Calu3 (cell line): Measurements from ENCODE around the gene BRSK2. TPM values are rescaled to one million over a fixed set of nuclear protein-coding genes. Genes with fewer than 3 reads are reported as not detected.

Experiments used
- total RNA-seq: library from RNA; stranded (reverse); gene quantifications from 2 replicates; pipeline ENCODE4 v1.2.3, GENCODE V29; 2022

Gene BRSK2
- total RNA-seq, 1 experiment from 2014 or later = 2.6 TPM

Other genes with a start within 250 kb of the BRSK2 start
- 51.2 and 145 TPM in 2 replicates for gene MUC5AC, start 232.0 kb upstream of the BRSK2 start, total RNA-seq
- gene MUC5B, start 166.9 kb upstream of the BRSK2 start, total RNA-seq = 3.4 and 10.5 TPM in 2 replicates
- 53.4 and 64.9 TPM in 2 replicates for gene TOLLIP, start 80.3 kb upstream of the BRSK2 start, total RNA-seq
- 28.6 and 29.8 TPM in 2 replicates for gene MOB2, start 96.8 kb downstream of the BRSK2 start, total RNA-seq
- gene DUSP8, start 182.3 kb downstream of the BRSK2 start, total RNA-seq = 12.1 and 14.0 TPM in 2 replicates
- gene KRTAP5-1, start 195.3 kb downstream of the BRSK2 start, total RNA-seq = not detected in 2 replicates
- not detected in 2 replicates for gene KRTAP5-2, start 208.4 kb downstream of the BRSK2 start, total RNA-seq
- gene KRTAP5-3, start 218.5 kb downstream of the BRSK2 start, total RNA-seq = not detected in 2 replicates
- gene KRTAP5-4, start 232.2 kb downstream of the BRSK2 start, total RNA-seq = not detected in 2 replicates
- gene KRTAP5-5, start 239.8 kb downstream of the BRSK2 start, total RNA-seq = not detected in 2 replicates